ENCODE results near the gene PSPC1.
"Not testable (repeated sequence)": the region's sequence is repeated elsewhere in the genome, so short reads cannot be mapped to it uniquely, and the experiment has no call there.

The PSPC1 gene

GRCh38 chr13:19759669-19760068 is 23.1 kb downstream of the PSPC1 start:
- DNase-seq = no peak

- no peak for DNase-seq
Measured at GRCh38 chr13:19742643-19743042, 40.1 kb downstream of the PSPC1 start.

GRCh38 chr13:19737844-19738557 is 44.7 kb downstream of the PSPC1 start:
- no peak for DNase-seq

- DNase-seq = no peak
Measured at GRCh38 chr13:19726611-19727010, 56.1 kb downstream of the PSPC1 start.

DNA sequence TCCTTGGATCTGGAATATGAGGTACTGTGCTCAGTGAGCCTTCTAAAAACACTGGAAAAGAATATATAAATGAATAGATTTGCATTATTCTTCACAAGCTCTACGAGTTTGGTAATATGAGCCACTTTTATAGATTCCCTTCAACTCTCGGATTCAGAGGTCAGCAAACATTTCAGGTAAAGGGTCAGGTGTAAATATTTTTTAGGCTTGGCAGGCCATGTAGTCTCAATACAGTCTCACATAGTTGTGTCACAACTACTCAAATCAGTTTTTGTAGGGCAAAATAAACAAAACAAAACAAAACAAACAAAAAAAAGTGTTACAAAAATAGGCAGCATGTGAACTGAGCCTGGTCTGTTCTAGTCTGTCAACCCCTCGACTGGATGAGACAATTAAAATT is 57.4 kb downstream of the PSPC1 start:
- DNase-seq = no peak

- DNase-seq = no peak
Measured at GRCh38 chr13:19720039-19720438, 62.7 kb downstream of the PSPC1 start.

GRCh38 chr13:19713186-19713965 is 69.4 kb downstream of the PSPC1 start:
- DNase-seq = no peak

DNA sequence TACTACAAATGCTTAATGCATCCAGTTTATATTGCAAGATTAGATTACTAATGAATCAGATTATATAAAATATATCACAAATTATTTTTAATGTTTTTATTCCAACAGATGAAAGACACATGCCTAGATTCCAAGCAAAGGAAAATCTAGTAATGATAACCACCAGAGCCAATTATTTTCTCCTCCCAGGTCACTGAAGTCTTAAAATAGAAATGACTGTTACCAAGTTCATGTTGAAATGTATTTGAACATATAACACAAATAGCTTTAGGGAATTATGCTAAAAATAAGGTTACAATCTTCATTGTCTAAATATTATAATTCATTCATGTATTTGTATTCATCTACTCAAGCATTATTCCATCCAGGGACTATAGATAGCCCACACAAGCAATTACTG is 73.0 kb downstream of the PSPC1 start:
- DNase-seq = not testable (repeated sequence)

GRCh38 chr13:19709039-19709438 is 73.7 kb downstream of the PSPC1 start:
- not testable (repeated sequence) for DNase-seq

- DNase-seq = not testable (repeated sequence)
Measured at GRCh38 chr13:19704256-19704655, 78.5 kb downstream of the PSPC1 start.

DNA sequence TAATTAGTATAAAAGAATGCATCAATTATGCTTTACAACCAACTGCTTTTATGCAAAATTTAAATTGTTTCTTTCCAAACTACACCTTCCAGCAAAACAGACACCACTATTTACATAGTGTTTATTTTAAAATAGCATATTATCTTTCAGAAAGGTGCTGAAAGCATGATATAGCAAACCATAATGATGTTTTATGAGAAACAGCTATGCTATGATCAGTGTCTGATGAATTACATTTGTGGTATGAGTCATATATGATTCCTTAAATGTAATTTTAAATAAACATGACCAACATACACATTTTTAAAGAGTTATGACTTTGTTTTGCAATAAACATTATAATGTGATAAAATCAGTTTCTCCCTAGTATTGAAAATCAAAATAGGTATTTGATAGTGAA is 81.1 kb downstream of the PSPC1 start:
- DNase-seq = not testable (repeated sequence)

DNA sequence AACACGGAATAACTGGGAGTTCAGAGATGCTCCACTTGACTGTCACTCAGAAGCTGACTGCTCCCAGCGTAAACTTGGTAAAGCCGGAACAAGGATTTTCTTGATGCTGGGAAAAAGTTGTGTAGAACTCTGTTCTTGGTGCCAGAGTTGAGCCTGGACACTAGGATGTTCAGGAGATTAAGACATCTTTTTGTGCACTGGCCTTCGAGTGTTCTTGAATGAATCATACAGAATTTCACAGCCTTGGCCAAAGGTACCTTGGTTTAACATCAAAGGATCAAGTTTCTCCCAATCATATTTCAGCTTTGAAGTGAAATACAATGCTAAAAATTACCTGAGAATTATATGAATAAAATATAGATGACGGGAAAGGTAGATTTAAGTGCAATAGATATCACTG is 81.8 kb downstream of the PSPC1 start:
- DNase-seq = not testable (repeated sequence)

- no peak for DNase-seq
Measured at GRCh38 chr13:19695829-19696228, 86.9 kb downstream of the PSPC1 start.

DNA sequence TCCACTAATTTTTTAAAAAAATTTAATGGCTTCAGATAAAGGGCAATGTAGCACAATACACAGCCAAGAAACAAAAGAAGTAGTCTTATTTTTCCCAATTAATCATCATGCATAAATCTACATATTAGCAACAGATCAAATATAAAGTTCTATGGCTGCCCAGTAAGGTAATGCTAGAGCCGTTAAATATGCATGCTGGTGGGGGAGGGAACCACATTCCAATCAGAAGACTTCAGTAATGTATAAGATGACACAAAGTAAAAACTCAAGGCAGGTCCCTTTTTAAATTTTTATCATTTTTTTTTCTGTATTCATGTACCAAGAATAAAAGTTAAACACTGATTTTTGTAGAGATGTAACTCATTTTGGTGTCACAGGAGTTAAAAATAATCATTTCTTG is 87.3 kb downstream of the PSPC1 start:
- no peak for DNase-seq

GRCh38 chr13:19691447-19691846 is 91.3 kb downstream of the PSPC1 start:
- DNase-seq = not testable (repeated sequence)

DNA sequence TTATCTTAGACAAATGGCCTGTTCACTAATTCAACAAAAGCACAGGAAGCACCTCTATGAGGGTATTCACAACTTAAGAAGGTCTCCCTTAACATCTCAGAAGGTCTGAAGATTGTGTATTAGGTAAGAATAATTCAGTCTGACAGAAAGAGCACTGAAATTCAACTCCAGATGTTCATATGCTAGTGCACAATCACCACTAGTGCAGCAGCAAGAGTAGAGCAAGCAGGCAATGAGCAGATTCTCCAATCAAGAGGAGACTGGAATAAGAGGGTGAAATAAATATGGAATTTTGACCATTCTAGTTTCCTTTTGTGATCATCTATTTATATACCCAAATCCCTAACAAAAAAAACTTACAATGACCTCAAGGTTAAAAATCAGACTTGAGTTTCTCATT is 97.3 kb downstream of the PSPC1 start:
- DNase-seq = no peak

GRCh38 chr13:19685034-19685433 is 97.7 kb downstream of the PSPC1 start:
- DNase-seq = no peak

DNA sequence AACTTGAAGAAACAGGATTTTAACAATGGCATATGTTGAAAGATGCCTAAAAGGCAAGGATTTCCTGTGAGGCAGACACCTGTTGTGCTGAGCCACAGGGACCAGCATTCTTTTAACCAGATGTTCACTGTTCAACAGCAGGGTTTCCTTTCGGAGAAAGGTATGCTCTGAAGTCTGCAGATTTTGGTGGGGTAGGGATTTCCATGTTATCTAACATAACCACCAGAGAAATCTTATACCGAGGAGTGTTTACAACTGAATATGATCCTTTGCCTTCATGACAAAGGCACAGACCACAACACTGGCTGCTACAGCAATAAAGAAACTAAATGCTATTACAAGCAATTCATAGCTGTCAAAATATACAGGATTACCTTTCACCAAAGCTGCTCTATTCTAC is 101.2 kb downstream of the PSPC1 start:
- no peak for DNase-seq

DNA sequence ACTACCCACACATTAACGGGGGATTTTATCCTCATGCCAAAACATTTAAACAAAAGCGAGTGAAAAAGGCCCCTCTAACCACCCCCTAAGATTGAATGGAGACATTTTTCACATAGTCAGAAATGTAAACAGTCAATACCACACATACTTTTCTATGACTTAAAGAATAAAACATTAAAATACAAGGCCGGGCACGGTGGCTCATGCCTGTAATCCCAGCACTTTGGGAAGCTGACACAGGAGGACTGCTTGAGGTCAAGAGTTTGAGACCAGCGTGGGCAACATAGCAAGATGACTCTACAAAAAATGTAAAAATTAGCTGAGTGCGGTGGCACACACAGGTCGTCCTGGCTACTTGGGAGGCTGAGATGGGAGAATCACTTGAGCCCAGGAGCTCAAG is 102.0 kb downstream of the PSPC1 start:
- DNase-seq = no peak

- DNase-seq = no peak
Measured at GRCh38 chr13:19676168-19676567, 106.6 kb downstream of the PSPC1 start.

DNA sequence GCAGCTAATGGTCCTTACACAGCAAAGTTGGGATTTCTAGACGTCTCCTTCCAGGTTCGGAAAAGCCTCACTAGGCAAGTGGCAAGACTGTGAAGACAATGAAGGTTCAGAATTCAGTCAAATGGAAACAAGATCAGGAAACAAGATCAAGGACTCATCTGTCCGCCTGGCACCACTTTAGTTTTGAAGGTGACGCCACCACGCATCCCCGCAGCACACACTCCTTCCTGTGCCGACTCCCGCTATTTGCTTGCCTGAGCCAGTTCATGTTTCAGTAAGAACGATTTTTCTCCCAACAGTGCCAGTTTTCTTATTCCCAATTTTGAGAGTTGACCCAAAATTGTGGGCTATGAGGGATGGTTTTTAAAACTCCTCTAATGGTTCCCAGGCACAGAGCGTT is 107.8 kb downstream of the PSPC1 start:
- no peak for DNase-seq

GRCh38 chr13:19673473-19674430 is 109.0 kb downstream of the PSPC1 start:
- DNase-seq = no peak

DNA sequence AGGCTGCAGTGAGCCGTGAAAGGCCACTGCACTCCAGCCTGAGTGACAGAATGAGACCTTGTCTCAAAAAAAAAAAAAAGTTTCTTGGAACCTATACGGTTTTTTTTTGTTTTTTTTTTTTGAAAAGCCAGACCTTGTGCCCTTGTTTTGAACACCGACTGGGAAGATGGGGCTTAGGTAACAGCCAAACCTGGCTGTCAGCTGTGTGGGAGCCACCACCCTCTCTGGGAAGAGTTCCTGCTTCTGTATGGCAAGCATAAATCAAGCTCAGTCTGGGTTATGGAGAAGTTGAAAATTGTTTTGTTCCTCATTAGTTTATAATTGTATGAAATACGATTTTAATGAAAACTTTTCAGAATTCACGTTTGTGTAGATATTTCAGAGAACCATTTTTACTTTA is 109.8 kb downstream of the PSPC1 start:
- no peak for DNase-seq

All from GDM1 (cell line).